Measurements from ENCODE around the gene FAM20A.

- TF ChIP-seq CTCF (conservative IDR thresholded peaks at IDR 0.05 in 1 of 2, IDR thresholded peaks at IDR 0.05 in 1 of 2; ENCODE audit: low read depth in 1 of 2, low read length in 2 of 2) (no peak), EZH2 (IDR thresholded peaks at IDR 0.05; ENCODE audit: low read length, missing control alignments) (no peak)
Observed at GRCh38 chr17:68599552-68600066, 1.6 kb downstream of the FAM20A start.

Measured in fibroblast of lung (primary cell).